GM12878 (cell line): ENCODE results near the gene PATE2. TPM values are rescaled to one million over a fixed set of nuclear protein-coding genes. Genes with fewer than 3 reads are reported as not detected.

Experiments
- ATAC-seq: fragments of 200-7000 bp; cut with Tn5 transposase; 3 replicates; pipeline ENCODE4 v1.9.1; 2020; ENCODE audit warnings: mild to moderate bottlenecking, moderate library complexity
- BruUV-seq: library from RNA; stranded (reverse); fragments of 400-500 nt; replicated peaks from 2 replicates; lab custom pipeline; 2021; lab: Mats Ljungman, UMichigan
- CTCF ChIA-PET: fragments of 300-600 bp; sonication (Branson Sonifier 250); formaldehyde crosslinking; extraction: SDS; loops from one replicate; lab custom pipeline; 2021; ENCODE audit warnings: inconsistent platforms; lab: Yijun Ruan, JAX
- POLR2A ChIA-PET: fragments of 350-600 bp; formaldehyde crosslinking; extraction: SDS; loops from one replicate; lab custom pipeline; 2021; ENCODE audit warnings: inconsistent platforms; lab: Charles Lee
- RAD21 ChIA-PET: fragments of 300-600 bp; sonication (Branson Sonifier 250); formaldehyde crosslinking; loops from one replicate; lab custom pipeline; 2023; ENCODE audit warnings: antibody characterized with exemption; ENCODE audit not compliant: unreplicated experiment; lab: Charles Lee
- SMC1A ChIA-PET: fragments of 300-600 bp; sonication (Branson Sonifier 250); formaldehyde crosslinking; loops from one replicate; lab custom pipeline; 2023; ENCODE audit not compliant: unreplicated experiment, uncharacterized antibody; lab: Charles Lee
- DNase-seq: peaks from one replicate; pipeline ENCODE4 v3.0.0-alpha.2; 2011; ENCODE audit warnings: low read depth, low spot score
- FAIRE-seq: peaks from 3 replicates; lab custom pipeline; 2011; peaks lifted over from hg19 to GRCh38; lab: Jason Lieb, UNC
- H2AFZ ChIP-seq: 2 replicates; pipeline ENCODE4 v1.6.0; 2011; ENCODE audit warnings: low read depth, low read length, control low read depth; ENCODE audit not compliant: control insufficient read depth
- H3K27ac ChIP-seq: 2 replicates; pipeline ENCODE4 v1.5.1; 2011; ENCODE audit warnings: control low read depth; ENCODE audit not compliant: control insufficient read depth, insufficient read depth
- H3K27me3 ChIP-seq, 2 experiments: replicated peaks in 1 of 2; 2 replicates each; pipeline versions ENCODE4 v1.6.0 to v1.6.1; 2011; ENCODE audit warnings: low read length in 1 of 2; ENCODE audit not compliant: control insufficient read depth in 2 of 2, insufficient read depth in 2 of 2
- H3K36me3 ChIP-seq, 2 experiments: 2 replicates each; pipeline ENCODE4 v1.5.1; 2011; ENCODE audit warnings: low read length in 1 of 2; ENCODE audit not compliant: control insufficient read depth in 2 of 2, insufficient read depth in 2 of 2
- H3K4me1 ChIP-seq: 2 replicates; pipeline ENCODE4 v1.6.1; 2011; ENCODE audit warnings: mild to moderate bottlenecking, low read length, moderate library complexity, mixed read lengths; ENCODE audit not compliant: control insufficient read depth, insufficient read depth
- H3K4me2 ChIP-seq: 2 replicates; pipeline ENCODE4 v1.6.0; 2011; ENCODE audit warnings: control low read depth; ENCODE audit not compliant: control insufficient read depth, insufficient read depth
- H3K4me3 ChIP-seq: fragments of 200-600 bp; sonication (generic); 2 replicates; pipeline ENCODE4 v1.5.1; 2016
- H3K79me2 ChIP-seq: 2 replicates; pipeline ENCODE4 v1.6.0; 2011; ENCODE audit warnings: low read length; ENCODE audit not compliant: control insufficient read depth, insufficient read depth
- H3K9ac ChIP-seq: 2 replicates; pipeline ENCODE4 v1.8.0; 2011; ENCODE audit warnings: low read length, control low read depth, mixed read lengths; ENCODE audit not compliant: control insufficient read depth, insufficient read depth
- H3K9me3 ChIP-seq: replicated peaks from 3 replicates; pipeline ENCODE4 v1.5.1; 2011; ENCODE audit warnings: mild to moderate bottlenecking, low read length; ENCODE audit not compliant: control insufficient read depth, insufficient read depth
- H4K20me1 ChIP-seq: 2 replicates; pipeline ENCODE4 v1.6.0; 2011; ENCODE audit not compliant: control insufficient read depth, insufficient read depth
- RB1 ChIP-seq: fragments of 450-650 bp; formaldehyde crosslinking; IDR thresholded peaks from 2 replicates; pipeline ENCODE4 v1.6.1; 2017; ENCODE audit warnings: mild to moderate bottlenecking, borderline replicate concordance
- SREBF1 ChIP-seq: IDR thresholded peaks from 2 replicates; pipeline ENCODE4 v1.6.1; 2012; ENCODE audit warnings: mild to moderate bottlenecking, low read length
- WGBS: methylation state at CpG from one replicate; pipeline ENCODE4 v1.1.6; 2016; ENCODE audit warnings: low lambda C conversion rate; ENCODE audit not compliant: insufficient replicate concordance, insufficient coverage; ENCODE audit errors: missing lambda C conversion rate; 5-methylcytosine and 5-hydroxymethylcytosine counted together
- in situ Hi-C: fragments of 300-500 bp; cut with MboI; formaldehyde crosslinking; loops from 9 replicates; pipeline ENCODE4 v1.14.3; 2018; ENCODE audit warnings: mixed read lengths
- intact Hi-C: fragments of 100-400 bp; cut with micrococcal nuclease; formaldehyde crosslinking; loops from one replicate; pipeline ENCODE4 v1.14.2; 2022; ENCODE audit not compliant: unreplicated experiment
- polyA plus RNA-seq, 11 experiments: library from polyadenylated mRNA; depleted of rRNA in 4 of 11; unstranded in 6 of 11; stranded (reverse) in 5 of 11; fragments of >200 nt; fragmentation: Nextera tagmentation in 4 of 11; fragmentation: Illumina TruSeq in 1 of 11; extraction: Ambion mirVana in 4 of 11; extraction: Trizol in 1 of 11; gene quantifications; 1 replicate in 1 of 11; 2 replicates in 10 of 11; pipeline versions ENCODE4 v1.2.1 to v1.2.3, GENCODE V29; 2011 to 2016; ENCODE audit warnings: inconsistent platforms in 2 of 11, missing spikeins in 2 of 11, low read depth in 1 of 11
- total RNA-seq, 4 experiments: library from RNA; depleted of rRNA in 3 of 4; stranded (reverse); fragments of >200 nt in 3 of 4; fragmentation: Illumina TruSeq in 1 of 4; extraction: Trizol in 1 of 4; gene quantifications; 2 replicates each; pipeline versions ENCODE4 v1.2.1 to v1.2.3, GENCODE V29; 2013 to 2021
- TF ChIP-seq, protein P1 (sequence below): IDR thresholded peaks from 2 replicates; pipeline ENCODE4 v1.6.1; 2012; ENCODE audit warnings: low read depth, low read length, improper control_type of control experiment

Gene PATE2
- total and polyA plus RNA-seq, 10 of the 15 experiments (the other 5 are each of a cell fraction or from before 2014, with no cell fraction given) = 0.04 to 0.09 (median 0.09) TPM; not detected in 7

DNA sequence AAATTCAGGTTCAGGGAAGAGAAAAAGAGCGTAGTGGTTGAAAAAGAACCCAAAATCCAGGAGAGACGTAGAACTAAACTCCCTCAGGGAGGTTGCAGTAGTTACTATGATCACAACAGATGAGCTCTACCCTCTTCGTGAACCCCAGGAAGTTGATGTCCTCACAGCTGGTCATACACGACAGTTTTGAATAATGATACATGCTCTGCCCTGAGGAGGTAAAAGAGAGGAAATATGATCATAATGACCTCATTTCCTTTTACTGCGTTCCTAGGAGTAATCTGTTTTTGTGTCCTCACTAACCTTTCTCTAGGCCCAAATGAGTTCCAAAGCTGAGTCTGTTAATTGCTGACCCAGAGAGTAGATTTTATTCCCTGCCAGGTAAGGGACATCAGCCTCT lies 1.3 kb downstream of the PATE2 start:
- no peak for ATAC-seq
- in situ Hi-C loops (no loop called here), intact Hi-C loops (no loop called here)
- Histone ChIP-seq H4K20me1 (no peaks in the 10 kb centered on the region), H3K4me3 (no peak overlapping the region), H3K36me3 (no peaks in the 10 kb centered on the region), H3K27me3 (no peaks in the 10 kb centered on the region; a peak in 1 of 4 replicates), H3K9ac (no peak overlapping the region), H3K27ac (no peak overlapping the region), H2AFZ (no peak overlapping the region), H3K79me2 (no peaks in the 10 kb centered on the region), H3K4me1 (no peaks in the 10 kb centered on the region), H3K4me2 (no peak overlapping the region), H3K9me3 (no peaks in the 10 kb centered on the region)
- ChIA-PET RAD21 (no interaction called here), POLR2A (interaction anchor here (0.5 to 0.6 kb wide), 2 partner anchors 257 to 267 kb away, joined by 3 read pairs; no protein-coding TSS in a partner anchor), CTCF (no interaction called here), SMC1A (no interaction called here)
- FAIRE-seq = no peak
- TF ChIP-seq RB1 (no peak), SREBF1 (no peak)
- no TSS peak for BruUV-seq
- DNase-seq = no peak
- WGBS = 14% methylated on average over 5 of the region's 5 CpGs

DNA sequence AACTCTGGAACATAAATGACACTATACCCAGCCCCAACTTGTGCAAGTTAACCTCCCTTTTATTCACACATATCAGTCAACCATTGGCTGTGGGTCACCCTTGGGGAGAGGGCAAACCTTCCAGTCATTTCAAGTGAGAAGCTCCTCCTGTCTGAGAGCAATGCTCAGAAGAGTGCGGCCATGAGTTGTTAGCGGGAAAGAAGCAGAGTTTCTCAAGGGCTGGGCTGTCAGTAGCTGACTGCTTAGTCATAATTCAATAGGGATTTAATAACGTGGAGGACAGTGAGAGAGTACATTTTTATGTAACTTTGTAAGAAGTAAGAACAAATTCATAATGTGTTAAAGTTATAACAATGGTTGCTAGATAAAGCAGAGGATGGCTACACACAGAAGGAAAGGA lies 5.1 kb downstream of the PATE2 start:
- Histone ChIP-seq H4K20me1 (no peaks in the 10 kb centered on the region), H3K27me3 (peaks cover 0 to 3% of the 10 kb centered on the region in 2 experiments; a peak in 2 of 4 replicates), H3K4me2 (no peak overlapping the region)
- intact Hi-C loops = no loop called here
- BruUV-seq = no TSS peak
- TF ChIP-seq, protein P1, sequence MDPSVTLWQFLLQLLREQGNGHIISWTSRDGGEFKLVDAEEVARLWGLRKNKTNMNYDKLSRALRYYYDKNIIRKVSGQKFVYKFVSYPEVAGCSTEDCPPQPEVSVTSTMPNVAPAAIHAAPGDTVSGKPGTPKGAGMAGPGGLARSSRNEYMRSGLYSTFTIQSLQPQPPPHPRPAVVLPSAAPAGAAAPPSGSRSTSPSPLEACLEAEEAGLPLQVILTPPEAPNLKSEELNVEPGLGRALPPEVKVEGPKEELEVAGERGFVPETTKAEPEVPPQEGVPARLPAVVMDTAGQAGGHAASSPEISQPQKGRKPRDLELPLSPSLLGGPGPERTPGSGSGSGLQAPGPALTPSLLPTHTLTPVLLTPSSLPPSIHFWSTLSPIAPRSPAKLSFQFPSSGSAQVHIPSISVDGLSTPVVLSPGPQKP = no peak
- TF ChIP-seq, all 136 proteins: peak for 0
- in situ Hi-C loops = no loop called here
- ChIA-PET RAD21 (no interaction called here), POLR2A (no interaction called here), CTCF (no interaction called here), SMC1A (no interaction called here)
- Histone ChIP-seq H3K9ac (no peak overlapping the region), H3K27ac (no peak overlapping the region), H3K9me3 (no peaks in the 10 kb centered on the region), H3K4me3 (no peak overlapping the region), H3K79me2 (no peaks in the 10 kb centered on the region), H3K4me1 (no peaks in the 10 kb centered on the region), H2AFZ (no peak overlapping the region), H3K36me3 (no peaks in the 10 kb centered on the region)
- DNase-seq (no peak), FAIRE-seq (no peak), ATAC-seq (no peak)
- WGBS = 31% methylated on average over 3 of the region's 3 CpGs
